DMS53 treated with DMSO at 0.1 percent for 48 hours (cell line): Measurements from ENCODE around the gene RHEB.
A peak's percentile ranks its signal among the peaks of the same experiment; 100 is the strongest.

ENCODE experiments used
- DNase-seq: peaks from one replicate; lab custom pipeline; 2025; ENCODE audit not compliant: unreplicated experiment; lab: John Stamatoyannopoulos, UW

The RHEB gene, protein sequence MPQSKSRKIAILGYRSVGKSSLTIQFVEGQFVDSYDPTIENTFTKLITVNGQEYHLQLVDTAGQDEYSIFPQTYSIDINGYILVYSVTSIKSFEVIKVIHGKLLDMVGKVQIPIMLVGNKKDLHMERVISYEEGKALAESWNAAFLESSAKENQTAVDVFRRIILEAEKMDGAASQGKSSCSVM

GRCh38 chr7:151519765-151520418 is at the start of gene RHEB:
Gene RHEB (minus strand): TSS chr7:151519895. CDS start chr7:151519511, 384 bp downstream.
- peak; percentile 98 for DNase-seq

DNA sequence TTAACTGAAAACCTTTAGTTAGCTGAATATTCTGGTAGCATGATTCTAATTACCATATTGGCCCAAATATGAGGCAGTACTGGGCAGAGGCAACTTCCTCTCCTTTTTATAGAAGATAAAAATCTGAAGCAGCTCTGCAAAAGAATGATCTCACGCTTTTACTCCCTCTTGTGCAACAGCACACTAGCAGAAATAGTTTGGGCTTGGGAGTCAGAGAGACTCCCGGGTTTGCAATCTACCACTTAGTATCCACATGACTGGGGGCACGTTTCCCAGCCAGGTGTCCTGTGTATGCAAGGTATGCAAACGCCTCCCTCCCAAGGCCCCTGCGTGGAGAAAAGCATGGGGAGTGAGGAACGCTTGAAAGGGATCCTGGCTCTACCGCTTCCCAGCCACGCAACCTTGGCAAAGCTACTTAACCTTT is 47.2 kb upstream of the RHEB start:
- DNase-seq: no peak

- DNase-seq: no peak
Observed at GRCh38 chr7:151565541-151565940, 45.8 kb upstream of the RHEB start.

GRCh38 chr7:151560243-151560642 is 40.5 kb upstream of the RHEB start:
- DNase-seq: no peak

- no peak for DNase-seq
Observed at GRCh38 chr7:151559557-151560183, 40.0 kb upstream of the RHEB start.

- DNase-seq: no peak
Observed at GRCh38 chr7:151558575-151558974, 38.9 kb upstream of the RHEB start.

GRCh38 chr7:151556592-151556991 is 36.9 kb upstream of the RHEB start:
- DNase-seq: no peak

- DNase-seq: peak; percentile 40
Observed at GRCh38 chr7:151553356-151553755, 33.7 kb upstream of the RHEB start.

DNA sequence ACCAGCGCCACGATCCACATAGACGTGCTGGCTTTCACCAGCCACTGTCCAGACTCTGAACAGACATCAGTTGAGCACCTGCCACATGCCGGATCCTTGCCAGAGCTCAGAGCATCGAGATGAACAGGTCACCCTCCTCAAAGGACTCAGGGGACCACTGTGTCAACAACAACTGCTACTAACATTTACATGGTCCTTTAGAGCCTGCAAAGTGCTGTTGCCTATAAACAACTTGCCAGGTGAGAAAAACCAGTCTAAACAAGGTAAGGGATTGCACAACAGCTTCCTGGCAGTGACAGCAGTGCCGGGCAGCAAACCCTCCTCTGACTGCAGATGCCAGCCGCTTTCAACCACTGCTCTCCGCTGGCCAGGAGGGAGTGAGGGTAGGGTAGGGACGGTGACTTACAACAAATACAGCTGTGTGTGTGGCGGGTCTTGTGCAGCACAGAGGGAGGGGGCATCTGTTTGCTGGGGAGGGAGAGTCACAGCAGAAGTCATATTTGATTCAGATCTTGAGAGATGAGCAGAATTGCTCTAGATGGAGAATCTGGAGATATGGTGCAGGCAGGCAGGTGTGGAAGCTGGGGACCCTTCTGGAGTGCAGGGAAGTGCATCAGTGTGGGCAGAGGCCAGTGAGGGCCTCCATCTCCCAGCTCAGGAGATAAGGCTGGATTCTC is 32.8 kb upstream of the RHEB start:
- DNase-seq: peak; percentile 99

- no peak for DNase-seq
Observed at GRCh38 chr7:151551820-151552219, 32.1 kb upstream of the RHEB start.

GRCh38 chr7:151550656-151551286 is 31.1 kb upstream of the RHEB start:
- peak; percentile 95 for DNase-seq

- DNase-seq: no peak
Observed at GRCh38 chr7:151549644-151550043, 29.9 kb upstream of the RHEB start.

DNA sequence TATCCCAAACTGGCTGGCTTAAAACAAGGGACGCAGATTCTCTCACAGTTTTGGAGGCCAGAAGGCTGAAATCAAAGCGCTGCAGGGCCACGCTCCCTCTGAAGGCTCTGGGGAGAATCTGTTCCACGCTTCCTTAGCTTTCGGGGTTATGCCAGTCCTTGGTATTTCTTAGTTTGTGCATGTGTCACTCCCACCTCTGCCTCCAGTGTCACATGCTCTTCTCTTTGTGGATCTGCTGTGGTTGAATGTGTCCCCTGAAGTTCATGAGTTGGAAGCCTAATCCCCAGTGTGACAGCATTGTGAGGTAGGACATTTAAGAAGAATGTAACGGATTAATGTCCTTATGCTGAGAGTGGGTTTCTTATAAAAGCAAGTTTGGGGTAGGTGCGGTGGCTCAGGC is 29.4 kb upstream of the RHEB start:
- DNase-seq: no peak

DNA sequence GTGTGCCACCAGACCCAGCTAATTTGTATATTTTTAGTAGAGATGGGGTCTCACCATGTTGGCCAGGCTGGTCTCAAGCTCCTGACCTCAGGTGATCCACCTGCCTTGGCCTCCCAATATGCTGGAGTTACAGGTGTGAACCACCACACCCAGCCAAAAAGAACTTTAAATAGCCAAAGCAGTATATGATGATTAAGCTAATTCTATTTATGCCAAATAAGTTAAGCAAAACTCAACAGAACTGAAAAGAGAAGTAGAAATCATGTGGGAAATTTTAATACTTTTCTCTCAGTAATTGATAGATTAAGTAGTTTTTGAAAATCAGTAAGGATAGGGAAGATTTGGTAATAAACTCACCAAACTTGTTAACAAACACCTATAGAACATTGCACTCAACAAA is 24.5 kb upstream of the RHEB start:
- DNase-seq: no peak

GRCh38 chr7:151542606-151543130 is 23.0 kb upstream of the RHEB start:
- DNase-seq: no peak

DNA sequence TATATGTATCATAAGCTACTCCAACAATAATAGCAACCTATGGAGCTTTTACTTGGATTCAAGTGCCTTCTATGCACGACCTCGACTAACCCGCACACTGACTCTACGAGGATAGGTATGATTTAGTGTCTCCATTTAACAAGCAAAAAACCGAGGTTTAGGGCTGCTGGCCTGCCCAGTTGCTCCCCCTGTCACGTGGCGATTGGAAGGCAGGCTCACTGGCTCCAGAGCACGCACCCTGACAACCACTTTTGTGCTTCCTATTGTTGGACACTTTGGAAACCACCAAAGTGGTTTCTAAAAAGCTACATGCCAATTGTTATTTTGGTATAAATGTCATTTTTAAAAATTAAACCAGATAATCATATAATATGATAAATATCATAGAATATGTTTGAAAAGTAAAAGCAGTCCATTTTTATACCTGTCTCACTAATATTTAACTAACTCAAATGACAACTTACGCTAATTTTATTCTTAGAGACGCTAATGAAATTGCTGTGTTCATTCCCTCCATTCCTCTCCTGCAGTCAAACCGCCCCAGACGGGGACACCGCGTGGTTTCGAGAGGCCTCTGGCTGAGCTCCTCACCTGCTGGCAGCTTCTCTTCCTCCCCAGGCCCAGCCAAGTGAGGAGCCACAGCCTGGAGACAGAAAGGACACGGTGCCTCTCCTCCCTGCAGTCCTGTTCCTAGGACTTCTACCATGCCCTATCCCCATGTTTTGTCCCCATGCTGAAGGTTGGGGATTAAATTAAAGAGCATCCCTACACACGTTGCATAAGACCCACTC is 22.2 kb upstream of the RHEB start:
- DNase-seq: no peak

GRCh38 chr7:151540146-151540545 is 20.5 kb upstream of the RHEB start:
- DNase-seq: no peak

DNA sequence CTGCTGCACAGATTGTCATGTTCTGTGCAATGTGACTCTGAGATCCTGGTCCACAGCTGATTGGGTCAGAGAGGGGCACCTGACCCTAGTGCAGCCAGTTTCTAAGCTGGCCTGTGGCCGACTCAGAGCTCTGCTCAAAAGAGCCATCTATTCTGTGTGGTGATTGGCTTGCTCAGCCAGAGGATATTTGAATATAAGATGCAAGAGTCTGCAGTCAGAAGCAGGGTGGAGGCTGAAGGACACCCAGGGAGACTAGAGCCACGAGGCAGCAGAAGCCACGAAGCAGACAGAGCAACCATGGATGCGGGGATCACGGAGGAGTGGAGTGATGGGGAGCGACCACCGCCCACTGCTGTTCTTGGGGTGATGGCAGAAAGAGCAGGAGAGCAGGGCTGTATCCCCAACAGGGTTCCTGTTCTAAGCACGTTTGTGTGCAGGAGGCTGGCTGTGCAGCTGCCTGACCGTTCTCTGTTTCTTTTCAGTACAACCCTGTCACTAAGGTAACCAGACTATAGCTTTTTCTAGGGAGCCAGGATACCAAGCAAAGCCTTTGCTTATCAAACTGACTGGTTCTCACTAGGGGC is 19.5 kb upstream of the RHEB start:
- DNase-seq: no peak

DNA sequence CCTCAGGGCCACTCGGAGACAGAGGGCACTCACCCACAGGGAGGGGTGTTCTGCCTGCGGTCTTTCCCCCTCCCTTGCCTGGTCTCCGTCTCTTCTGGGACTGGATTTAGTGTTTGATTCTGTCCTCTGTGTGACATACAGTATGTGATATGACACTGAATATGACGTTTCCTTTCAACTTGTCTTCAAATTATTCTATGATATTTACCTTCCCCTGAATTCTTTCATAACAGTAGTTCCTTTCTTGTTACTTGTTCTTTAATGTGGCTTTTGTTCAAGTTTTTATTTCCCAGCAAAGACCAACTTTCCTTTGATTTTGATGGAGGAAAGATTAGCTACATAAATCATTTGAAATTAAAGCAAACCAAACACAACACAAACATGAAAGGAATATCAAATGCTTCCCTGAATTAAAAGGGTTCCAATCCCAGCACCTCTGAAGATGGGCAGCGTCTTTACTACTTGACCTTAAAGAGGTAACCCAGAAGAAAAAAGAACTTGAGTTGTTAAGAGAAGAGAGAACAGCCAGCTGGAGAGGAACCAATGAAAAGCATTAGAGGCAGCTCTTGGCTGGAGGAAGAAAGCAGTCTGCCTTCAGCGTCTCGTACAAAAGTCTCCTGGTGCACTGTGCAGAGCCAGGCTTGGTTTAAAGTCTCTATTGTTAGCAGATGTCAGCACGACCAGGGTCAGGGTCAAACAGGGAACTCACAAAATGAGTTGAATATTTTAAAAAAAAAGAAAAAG is 18.3 kb upstream of the RHEB start:
- DNase-seq: no peak
